ENCODE measurements around the gene HMGN3.

Gene HMGN3

GRCh38 chr6:79231666-79232065 lies 2.8 kb downstream of the HMGN3 start:
- no peak for DNase-seq

DNA sequence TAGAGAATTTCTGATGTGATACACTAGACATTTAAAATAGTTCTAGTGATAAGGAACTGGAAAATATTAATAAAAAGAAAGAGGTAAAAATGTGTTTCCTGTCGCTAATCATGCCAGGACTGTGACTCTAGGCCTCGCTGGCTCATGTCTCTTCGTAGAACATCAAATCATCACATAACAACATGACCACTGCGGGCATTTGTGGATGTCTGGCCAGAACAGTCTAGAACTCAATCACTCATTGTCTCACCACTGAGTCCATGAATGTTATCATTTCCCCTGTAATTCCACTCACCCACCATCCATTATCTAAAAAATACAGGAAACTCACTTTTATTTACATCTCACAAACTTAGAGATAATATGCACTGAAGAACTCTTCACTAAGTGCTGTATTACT lies 3.4 kb downstream of the HMGN3 start:
- DNase-seq = no peak

DNA sequence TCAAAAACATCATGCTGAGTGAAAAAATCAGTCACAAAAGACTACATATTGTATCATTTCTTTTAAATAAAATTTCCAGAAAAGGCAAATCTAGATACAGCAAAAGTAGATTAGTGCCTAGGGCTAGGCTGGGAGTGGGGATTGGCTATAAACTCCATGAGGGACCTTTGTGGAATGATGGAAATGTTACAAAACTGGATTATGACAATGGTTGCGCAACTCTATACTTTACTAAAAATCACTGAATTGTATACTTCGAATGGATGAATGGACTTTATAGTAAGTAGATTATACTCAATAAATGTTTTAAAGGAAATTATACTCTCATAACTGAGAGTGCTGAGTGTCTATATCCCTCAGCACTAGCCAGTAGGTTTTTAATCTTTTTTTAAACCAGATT lies 4.3 kb downstream of the HMGN3 start:
- DNase-seq = no peak

DNA sequence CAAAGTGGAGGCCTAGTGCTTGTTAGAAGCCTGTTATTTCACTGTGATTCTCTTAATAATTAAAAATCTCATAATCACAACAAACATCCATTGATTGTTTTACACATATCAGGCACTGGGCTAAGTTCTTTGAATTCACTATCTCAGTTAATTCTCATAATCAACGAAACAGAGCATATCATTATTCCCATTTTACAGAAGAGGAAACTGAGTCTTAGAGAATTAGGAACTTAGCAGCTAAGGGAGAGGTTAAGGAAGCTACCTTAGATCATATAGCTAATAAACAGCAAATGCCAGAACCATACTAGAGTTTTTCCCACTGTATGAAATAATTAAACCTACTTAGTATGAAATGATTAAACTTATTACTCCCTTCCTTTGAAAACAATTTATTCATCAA lies 7.0 kb downstream of the HMGN3 start:
- DNase-seq = no peak

- DNase-seq = no peak
Observed at GRCh38 chr6:79226660-79227059, 7.8 kb downstream of the HMGN3 start.

DNA sequence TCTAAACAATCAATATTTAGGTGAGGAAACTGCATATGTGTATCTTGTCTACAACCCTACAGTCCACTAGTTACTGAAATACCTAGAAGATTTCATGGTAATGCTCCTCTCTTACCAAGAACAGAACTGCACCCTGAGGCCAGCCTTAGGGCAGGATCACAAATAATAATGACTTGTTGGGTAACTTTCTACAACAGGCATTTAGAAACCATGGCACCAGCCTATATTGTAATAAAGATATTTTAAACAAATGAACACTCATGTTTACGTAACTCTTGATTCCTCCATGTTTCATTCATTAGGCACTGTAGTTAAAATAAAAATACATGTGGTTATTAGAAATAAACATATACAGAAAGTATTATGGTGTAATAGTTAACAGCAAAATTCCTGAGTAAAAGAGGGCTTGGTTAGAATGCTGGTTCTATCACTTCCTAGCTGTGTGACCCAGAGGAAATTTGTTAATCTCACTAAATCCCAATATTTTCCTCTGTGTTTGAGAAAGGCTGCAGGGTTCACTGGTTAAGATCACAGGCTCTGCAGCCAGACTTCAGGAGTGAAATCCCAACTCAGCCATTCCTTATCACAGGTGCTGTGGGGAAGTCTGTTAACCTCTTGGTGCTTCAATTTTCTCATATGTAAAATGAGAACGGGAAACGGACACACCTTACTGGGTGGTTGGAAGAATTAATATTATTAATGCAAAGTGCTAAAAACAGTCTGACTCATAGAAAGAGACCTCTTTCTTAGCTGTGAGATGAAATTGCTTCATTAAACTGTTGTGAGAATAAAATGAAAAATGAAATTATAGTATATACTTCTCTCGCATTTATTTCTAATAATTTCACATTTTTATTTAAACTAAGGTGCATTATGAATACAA lies 8.5 kb downstream of the HMGN3 start:
- DNase-seq = no peak

DNA sequence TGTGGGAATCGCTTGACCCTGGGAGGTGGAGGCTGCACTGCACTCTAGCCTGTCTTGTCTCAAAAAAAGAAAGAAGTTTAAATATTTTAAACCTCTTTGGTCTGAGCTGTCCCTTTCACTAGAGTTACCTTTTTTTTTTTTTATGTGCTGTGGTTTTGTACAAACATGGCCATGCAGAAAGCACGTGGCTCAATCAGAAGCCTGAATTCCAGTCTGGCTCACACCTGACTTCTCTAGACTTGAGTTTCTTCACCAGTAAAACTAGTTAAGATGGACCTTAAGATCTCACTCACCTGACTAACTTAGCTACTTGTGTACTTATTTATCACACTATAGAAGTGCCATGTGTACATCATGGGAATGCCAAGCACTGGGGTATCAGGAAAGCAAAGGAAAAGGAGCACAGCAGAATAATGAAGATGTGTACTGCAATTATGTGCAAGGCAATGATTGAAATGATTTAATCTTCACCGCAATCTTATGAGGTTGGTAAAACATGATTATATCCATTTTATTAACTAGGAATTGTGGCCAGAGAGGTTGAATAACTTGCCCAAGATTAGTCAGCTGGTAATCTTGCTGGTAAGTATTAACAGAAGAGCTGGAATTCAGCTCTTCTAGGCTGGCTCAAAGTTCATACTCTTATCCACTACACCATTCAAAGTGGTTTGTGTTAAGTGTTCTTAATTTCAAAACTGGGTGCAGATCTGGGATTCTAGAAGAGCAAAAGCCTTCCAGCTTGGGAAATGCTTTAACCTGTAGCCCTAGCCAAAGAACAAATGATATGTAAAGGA lies 10.7 kb downstream of the HMGN3 start:
- no peak for DNase-seq

- DNase-seq = no peak
Observed at GRCh38 chr6:79215213-79215824, 19.2 kb downstream of the HMGN3 start.

DNA sequence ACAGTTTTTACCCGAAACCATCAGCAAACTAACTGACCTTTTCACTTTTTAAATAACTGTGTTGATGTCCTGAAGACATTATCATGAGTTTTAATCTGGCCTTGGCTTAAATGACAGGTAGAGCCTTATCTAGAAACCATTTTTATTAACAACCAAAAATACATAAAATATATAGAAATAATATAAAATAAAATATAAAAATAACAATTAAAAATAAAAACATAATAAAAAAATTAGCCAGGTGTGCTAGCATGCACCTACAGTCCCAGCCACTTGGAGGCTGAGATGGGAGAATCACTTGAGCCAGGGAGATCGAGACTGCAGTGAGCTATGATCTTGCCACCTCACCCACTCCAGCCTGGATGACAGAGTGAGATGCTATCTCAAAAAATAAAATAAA lies 21.6 kb downstream of the HMGN3 start:
- no peak for DNase-seq

- no peak for DNase-seq
Observed at GRCh38 chr6:79208816-79209215, 25.7 kb downstream of the HMGN3 start.

DNA sequence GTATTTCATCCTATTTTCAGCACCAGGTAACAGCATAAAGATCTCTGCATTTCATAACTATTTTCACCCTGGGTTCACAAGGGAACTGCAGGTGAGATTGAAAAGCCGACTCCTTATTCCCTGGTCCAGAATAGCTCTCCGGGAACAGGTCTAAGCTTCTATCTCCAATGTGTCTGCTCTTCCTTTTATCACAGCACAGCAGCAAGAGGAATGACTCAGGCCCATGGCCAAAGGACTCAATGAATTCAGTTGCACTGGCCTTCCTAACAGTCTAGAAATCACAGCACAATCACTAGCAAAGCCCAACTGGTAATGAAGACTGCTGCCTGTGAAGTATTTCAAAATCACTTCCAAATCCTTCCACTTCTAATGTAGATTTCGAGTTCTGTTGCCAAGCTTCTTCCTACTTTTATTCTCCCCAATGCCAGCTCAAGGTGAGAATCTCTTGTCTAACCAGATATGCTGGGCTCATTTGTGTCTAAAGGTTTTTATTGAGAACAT lies 30.7 kb downstream of the HMGN3 start:
- DNase-seq = no peak

GRCh38 chr6:79202556-79202955 lies 31.9 kb downstream of the HMGN3 start:
- DNase-seq = no peak

DNA sequence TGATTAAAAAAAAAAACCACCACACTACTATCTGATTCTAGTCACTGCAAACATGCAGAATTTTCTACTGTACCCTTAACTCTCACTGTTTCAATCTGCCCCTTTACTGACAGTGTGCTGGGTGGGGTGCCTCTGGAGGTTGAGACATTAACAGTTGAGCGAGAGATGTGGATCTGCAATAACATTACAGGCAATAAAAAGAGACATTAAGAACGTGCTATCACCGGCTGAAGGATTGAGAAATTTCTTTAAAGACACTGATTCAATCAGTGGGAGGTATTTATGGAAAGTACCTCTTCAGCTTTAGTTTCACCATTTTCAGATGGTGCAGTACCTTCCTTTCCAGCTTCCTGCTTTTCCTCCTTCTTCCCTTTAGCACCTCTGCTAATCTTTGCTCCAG lies 32.5 kb downstream of the HMGN3 start:
- no peak for DNase-seq

DNA sequence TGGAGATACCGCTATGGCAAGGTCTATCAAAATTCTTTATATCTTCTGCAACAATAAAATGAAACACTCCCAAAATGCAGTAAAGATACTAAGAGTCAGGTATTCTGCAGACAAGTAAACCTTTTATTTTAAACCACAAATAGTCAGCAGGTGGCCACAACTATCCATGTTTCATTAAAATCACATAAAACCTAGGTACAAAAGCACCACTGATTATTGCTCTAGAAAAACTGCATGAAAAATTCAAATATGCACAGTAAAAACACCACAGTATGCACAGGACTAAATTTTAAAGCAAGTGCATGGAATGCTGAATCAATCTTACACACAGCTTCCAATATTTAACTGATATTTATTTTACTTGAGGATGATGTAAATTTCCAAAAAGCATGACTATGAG lies 33.3 kb downstream of the HMGN3 start:
- DNase-seq = no peak

GRCh38 chr6:79196912-79197311 lies 37.6 kb downstream of the HMGN3 start:
- no peak for DNase-seq

DNA sequence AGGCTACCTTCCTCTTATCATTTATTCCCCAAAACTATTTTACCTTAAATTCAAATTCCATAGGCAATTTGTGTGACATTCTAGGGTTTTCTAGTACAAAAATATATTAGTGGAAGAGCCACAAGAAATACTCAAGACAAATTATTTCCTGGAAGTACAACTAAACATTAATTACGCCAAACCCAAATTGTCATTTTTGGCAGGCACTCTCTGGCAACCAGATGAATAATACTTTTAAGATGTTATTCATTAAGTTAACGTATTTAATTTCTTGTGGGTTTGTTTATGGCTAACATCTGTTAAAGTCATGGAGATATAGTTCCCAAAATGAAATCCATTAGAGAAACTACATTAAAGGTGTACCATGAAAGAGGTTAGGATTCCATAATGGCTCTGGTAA lies 40.5 kb downstream of the HMGN3 start:
- DNase-seq = no peak

GRCh38 chr6:79189760-79190350 lies 44.6 kb downstream of the HMGN3 start:
- DNase-seq = no peak

DNA sequence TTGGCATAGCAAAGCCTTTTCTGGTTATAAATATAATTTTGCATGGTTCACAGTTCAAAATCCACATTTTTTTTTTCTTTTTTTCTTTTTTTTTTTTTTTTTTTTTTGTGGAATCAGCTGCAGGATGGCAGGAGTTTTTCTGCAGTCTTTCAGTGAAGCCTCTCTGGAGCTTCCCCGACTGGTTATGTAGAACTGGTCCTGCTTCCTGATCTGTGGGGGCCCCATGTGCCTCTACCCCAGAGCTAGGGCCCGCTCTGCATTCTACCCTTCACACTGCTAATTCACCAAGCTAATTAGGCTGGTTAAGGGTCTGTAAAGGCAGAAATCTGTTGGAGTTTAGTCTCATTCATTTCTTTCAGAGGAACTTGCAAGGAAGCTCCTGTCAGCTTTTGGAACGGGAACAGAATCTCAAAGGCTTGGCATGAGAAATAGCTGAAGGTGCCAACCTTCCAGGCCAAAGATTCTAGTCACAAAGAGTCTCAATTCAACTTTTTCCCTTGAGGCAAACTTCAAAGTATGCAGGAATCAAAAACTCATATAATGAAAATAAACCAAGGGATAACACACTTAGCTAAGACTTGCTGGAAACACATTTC lies 45.5 kb downstream of the HMGN3 start:
- DNase-seq = no peak

DNA sequence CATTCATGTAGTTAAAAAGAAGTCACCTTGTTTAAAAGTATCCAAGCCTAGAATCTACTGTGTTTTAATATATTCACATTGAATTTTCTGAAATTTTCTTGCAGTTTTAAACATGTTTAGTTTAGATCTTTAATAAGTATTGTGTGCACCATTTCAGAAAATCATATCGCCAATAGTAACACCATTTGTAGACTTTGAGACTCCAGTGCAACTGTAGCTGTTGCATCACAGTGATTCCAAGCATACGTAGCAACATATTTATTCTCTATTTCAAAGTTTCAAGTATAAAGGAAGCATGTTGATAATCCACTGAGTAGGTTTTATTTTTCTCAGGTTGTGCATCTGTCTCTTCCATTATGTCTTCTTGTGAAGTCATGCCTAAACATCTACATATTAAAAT lies 46.4 kb downstream of the HMGN3 start:
- DNase-seq = no peak

DNA sequence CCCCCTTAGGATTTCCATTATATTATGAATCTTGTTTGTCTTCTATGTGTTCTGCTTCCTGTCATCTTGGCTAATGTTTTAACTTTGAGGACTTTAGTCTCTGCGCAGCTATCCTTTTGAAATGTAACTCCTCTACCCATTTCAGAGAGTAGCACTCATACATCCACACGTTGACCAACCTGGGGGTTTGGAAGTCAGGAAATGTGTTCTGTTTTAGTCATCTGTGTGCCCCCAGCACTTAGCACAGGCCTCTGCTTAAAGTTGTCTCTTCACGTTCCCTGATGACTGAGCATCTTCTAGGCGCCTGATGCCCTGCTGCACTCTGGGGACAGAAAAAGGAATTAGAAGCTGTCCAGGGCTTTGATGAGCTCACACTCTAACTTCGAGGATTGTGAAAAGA lies 47.9 kb downstream of the HMGN3 start:
- no peak for DNase-seq

- DNase-seq = no peak
Observed at GRCh38 chr6:79184641-79185040, 49.8 kb downstream of the HMGN3 start.

GRCh38 chr6:79184086-79184485 lies 50.4 kb downstream of the HMGN3 start:
- DNase-seq = no peak

- peak; percentile 48 for DNase-seq
Observed at GRCh38 chr6:79180052-79180451, 54.4 kb downstream of the HMGN3 start.
